Activated CD4-positive, alpha-beta T cell treated with anti-CD3 and anti-CD28 coated beads, Interleukin-2, amount 50 U/mL, for 16 hours (primary cell): ENCODE measurements around the gene SNX9.

ENCODE experiments used
- DNase-seq: peaks from one replicate; pipeline ENCODE4 v3.0.0-alpha.2; 2020

SNX9 gene

DNA sequence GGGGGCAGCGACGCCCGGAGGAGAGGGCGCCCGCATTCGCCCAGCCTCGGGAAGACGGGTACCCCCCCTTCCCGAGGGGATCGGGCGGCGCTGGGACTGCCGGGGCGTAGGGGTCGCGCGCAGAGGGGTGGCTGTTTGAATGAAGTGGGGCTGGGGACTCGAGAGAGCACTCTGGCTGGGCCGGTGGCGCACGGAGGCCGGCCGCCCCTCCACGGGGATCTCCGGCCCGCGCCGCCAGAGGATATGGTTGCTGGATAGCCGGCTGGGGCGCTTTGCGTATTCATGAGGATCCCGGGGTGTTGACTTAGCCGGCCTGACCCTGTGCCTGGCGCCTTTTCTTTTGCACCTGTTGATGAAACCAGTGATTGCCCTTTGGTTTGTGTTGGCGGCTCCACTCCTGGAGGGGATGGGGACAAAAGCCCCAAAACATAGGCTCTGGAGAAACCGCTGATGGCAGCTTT, 159.1 kb downstream of the SNX9 start:
- DNase-seq: peak; percentile 41

DNA sequence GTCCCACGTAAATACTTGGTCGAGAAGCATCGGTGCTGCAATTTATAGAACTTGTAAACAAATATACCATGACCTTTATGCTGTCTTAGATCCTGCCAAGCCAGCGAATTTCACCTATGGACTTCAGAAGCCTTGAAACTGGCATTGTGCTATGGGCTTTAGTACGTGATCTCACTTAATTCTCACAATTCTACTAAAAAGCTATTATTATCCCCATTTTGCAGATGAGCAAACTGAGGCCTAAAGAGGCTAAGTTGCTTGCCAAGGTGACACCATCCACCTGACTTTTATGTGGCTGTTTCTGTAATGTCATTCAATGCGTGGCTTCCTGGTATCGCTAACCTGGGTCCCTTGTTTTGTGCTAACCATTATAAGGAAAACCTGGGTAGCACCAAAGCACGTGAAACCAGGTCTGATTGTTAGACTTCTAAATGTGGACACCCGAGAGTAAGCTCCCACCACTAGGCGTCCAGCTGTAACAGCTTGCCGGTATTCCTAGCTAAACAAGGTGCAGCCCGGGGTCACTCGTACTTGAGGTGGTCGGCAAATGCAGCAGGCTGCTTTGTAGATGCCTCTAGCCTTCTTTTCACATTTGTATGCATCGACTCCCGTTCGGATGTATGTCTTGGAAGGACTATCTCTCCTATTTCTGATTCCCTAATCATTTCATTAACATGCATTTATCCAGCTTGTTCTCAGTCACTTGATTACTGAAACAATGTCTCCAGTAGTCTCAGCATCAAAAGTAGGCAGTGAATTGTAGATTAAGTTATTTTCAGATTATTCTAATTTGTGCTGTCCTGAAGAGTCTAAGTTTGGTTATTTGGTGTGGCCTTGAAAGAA, 159.7 kb downstream of the SNX9 start:
- no peak for DNase-seq

DNA sequence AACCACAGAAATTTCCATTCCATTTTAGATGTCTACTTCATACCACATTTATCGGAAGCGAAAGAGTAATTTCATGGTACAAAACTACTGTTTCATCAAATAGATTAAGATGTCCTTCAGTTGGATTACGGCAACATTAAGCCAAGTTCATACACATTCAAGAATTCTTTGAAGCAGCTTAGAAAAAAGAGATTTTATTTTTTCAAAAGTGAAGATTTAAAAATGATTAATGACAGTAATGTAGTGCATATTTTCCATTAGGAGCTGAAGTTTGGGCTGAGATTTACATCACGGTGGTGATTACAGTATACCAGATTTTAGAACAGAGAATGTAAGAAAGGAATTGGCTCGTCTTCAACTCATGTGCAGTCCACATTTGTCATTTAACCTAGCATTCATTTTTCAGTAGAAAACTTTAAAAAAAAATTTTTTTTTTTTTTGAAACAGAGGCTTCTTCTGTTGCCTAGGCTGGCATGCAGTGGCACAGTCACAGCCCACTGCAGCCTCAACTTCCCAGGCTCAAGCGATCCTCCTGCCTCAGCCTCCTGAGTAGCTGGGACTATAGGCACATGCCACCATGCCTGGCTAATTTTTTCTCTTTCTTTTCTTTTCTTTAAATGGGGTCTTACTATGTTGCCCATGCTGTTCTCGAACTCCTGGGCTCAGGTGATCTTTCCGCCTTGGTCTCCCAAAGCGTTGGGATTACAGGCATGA, 160.5 kb downstream of the SNX9 start:
- no peak for DNase-seq

DNA sequence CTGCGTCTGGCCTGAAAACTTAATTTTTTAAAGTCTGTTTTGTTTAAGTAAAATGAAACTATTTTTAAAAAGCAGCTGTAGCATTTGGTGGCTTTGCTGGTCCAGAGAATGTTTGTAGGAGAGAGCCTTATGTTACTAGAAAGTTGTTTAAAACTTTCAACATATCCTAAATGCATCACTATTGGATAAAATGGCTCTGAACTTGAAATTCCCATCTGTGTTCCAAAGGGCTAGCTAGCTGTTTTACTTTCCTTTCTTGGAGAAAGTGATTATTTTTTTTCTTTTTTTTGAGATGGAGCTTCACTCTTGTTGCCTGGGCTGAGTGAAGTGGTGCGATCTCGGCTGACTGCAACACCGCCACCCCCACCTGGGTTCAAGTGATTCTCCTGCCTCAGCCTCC, 161.1 kb downstream of the SNX9 start:
- DNase-seq: no peak

DNA sequence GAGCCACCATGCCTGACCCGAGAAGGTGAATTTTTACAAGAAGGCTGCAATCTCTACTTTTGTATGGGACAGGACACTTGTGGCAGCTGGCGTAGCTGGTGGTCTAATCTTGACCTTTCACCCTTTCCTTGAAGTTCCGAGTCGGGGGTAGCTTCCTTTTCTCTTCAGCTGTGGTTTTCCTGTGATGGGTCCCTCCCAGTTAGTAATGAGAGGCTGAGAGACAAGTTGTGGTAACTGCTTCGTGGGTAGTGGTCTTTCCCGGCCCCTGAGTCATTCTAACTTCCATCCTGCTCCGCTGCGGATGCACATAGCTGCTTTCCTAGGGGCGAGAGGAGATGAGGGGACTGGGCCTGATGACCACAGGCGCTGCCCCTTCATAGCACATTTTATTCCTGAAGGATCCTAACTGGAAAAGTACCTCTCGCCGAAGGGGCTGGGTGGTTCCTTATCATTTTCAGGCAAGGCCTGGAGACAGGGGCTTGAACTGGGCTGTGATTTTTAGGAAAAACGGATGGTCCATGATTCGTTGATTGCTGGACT, 161.7 kb downstream of the SNX9 start:
- DNase-seq: no peak

DNA sequence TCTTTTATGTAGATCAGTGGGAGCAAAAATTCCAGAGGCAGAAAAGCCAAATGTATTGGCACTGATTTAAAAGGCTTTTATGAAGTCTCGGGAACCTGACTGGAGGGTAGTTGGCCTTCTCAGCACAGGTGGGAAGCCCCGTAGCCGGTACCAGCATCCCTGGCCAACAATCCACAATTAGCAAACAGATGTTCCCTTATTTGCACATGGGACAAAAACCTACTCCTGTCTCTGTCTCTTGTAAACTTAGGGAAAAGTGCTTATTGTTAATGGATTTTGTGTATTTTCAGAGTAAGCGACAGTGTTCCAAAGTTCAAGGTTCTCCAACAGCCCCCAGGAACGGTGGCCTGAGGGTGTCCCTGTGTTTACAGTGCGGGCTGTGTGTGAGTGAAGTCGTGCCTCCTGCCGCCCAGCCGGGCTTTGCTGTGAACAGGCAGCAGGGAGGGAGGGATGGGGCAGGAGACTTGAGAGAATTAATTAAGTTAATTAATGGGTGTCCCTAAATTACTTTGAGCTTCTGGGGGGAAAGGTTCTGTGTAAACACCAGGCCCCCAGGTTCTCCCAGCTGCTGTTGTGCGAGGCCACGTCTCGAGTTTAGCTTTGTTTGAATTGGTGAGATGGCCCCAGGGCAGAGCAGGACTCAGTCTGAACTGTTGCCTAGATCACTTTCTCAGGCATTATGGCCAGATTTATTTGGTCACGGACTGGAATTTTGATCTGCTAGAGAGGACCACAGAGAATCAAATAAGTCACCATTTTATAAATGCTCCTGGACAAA, 162.5 kb downstream of the SNX9 start:
- DNase-seq: no peak

DNA sequence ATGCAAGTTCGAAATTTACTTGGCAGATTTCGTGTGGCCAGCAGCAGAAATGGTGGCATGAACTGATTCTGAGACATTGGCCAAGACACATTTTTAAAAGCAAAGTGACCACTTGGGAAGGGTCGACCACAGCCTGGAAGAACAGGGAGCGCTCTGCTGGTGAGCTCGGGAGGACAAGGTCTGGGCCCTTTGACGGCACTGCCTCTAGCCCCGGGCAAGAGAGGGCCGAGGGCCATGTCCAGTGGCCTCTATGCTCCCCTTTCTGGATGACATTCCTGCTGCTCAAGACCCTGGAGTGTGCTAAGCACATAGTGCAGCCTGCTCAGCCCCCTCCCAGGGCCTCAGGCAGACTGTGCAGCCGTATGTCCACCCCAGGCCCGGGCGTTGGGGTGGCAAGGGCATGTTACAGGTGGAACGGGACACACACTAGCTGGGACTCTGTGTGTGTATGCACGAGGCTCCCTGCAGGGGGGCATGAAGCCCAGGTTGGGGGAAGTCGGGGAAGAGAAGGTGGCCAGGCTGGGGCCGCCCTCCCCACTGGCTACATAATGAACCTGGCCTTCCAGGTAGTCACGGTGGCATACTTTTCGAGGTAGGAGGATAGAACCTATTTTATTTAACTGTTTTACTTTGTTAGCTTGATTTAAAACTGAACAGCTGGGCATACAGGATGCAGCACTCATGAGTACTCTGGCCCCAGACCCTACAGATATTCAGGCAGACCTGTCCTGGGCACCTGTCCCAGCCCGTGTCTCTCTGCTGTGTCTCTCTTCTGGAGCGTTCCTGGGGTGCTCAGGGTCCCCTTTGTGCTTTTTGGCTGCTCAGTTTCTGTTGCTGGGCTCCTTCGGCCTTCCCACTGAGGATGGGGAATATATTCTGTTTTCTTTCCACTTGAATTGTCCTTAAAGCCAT, 165.0 kb downstream of the SNX9 start:
- no peak for DNase-seq

DNA sequence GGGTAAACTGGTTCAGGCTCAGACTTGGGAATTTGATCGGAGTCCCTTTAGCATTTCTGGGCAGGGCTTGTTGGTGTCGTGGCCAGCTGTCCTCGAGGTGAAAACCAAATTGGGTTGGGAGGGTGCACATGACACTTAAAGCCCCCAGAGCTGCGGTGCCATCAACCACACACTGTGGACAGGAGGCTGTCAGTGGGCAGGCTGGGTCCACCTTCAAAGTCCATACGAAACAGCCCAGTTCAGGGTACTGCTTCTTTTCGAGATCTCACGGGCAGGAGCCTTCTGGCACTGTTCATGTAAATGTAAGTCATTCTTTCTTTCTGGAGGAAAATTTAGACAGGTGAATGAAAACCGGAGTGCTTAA, 165.6 kb downstream of the SNX9 start:
- DNase-seq: no peak

DNA sequence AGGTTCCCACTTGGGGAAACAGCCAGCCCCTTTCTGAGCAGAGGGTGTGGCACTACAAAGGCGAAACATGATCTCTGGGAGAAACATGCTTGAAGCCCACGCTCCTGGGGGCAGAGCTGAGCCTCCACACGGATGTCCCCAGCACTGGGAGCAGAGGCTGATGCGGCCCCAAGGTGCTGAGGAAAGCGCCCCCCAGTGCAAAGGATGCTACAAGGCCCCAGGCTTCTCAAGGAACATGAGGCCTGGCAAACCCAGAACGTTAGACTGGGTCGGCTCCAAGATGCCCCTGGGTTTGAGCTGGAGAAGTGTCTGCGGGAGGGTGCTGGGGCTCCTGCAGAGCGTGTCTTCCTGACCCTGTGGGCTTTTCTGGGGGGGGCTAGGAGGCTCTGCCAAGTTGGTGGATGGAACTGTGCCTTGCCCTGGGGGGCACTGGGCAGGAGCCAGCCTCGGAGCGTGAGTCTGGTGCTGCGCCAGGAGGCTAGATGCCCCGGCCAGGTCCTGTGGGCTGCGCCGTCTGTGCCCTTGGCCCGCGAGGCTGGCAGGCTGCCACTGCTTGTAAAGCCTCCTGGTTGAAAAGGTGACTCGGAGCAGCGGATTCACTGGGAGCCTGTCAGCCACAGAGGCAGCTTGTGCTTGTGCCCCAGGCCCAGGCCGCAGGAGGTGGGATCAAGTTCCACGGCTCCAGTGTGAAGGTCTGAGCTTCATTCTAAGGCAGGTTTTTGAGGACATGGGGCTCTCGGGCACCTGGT, 166.7 kb downstream of the SNX9 start:
- no peak for DNase-seq

DNA sequence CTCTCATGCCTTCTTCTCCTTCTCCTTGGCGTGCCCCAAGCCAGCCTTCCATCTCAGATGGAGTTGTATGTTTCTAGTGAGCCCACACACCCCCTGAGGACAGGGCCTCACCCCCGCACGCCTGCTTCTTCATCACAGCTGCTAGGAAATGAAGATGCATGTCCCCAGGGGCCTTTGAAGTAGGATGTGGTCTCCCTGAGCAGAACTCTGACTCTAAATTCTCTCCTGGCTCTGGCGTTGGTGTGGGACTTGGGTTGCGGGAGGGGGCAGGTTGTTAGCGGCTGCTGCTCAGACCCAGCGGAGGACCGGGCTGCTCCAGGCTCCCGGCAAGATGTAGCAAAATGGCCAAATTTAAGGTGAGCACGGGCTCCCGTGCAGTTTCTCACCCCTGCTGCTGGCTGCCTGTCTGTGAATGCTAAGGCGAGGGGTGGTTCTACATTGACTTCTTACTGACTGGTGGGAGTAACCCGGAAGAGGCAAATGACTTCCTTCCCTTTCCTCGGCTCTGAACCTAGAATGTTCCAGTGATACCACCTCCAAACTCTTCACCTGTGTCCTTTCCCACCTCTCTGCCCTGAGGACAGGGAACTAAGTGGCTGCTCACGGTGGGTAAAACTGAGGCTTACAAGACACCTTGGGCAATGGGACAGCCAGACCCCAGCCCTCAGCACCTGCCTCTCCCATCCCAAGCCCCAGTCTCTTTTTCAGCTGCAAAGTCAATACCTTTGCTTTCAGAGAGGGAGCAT, 167.4 kb downstream of the SNX9 start:
- no peak for DNase-seq

DNA sequence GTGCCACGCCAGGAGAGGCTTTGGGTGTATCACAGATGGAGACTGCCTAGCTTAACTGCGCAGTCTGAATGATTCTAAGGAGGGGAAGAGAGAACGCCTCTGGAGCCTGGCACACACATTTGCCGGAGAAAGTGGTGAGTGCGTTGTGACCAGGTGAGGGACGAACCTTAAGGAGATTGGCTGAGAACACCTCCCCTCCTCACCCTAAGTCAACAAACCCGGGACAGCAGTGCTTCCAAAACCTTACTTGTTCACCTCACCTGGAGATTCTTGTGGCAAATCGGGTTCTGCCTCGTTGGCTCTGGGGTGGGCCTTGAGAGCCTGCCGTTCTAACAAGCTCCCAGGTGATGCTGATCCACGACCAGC, 168.0 kb downstream of the SNX9 start:
- no peak for DNase-seq

DNA sequence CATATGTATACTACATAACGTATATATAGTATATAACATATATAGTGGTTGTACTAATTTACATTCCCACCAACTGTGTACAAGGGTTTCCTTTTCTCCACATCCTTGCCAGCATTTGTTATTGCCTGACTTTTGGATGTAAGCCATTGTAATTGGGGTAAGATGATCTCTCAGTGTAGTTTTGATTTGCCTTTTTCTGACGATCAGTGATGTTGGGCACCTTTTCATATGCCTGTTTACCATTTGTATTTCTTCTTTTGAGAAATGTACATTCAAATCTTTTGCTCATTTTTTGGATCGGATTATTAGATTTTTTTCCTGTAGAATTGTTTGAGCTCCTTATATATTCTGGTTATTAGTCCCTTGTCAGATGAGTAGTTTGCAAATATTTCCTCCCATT, 170.0 kb downstream of the SNX9 start:
- DNase-seq: no peak

DNA sequence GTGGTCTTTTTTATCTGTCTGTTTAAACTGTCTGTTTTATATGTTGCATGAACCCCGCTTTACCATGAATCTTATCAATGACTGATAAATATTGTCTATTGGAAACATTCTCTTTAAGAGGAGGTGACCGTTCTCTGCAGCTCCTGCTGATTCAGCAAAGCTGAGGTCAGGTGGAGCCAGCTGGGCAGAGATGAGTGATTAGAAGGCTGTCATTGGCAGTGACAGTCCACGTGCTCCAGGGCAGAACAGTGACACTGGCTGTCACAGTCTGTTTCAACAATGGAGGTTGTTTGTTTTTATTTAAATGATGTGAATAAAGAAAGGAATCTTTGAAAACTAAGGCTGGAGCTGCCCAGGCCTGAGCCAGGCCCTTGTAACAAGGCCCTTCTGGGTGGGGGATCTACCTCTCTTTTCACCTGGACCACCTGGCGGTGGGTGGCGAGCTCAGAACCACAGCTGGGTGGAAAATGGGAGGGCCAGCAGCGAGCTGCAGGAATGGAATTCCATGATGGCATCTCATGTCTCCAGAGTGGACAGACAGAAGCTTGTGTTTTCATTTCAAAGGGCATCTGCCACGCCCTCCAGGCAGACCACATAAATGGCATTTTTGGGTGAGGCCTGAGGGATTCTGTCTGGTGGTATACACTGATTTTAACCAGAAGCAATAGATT, 171.2 kb downstream of the SNX9 start:
- DNase-seq: no peak
